Heart left ventricle (tissue), 13 donors: ENCODE data around the gene ARID3B.

Experiments used
- POLR2A ChIP-seq, 2 donors: fragments of 450-650 bp; IDR thresholded peaks; one replicate each; pipeline ENCODE4 v1.6.1; 2017; ENCODE audit warnings: antibody characterized with exemption in 2 of 2, mild to moderate bottlenecking in 2 of 2, moderate library complexity in 2 of 2
- TF ChIP-seq, protein P1 (sequence below), 12 donors: fragments of 200-600 bp; sonication (generic) in 4 of 12; IDR thresholded peaks; one replicate each; pipeline versions ENCODE4 v1.5.0 to v1.8.0; 2018 to 2022; ENCODE audit warnings: antibody characterized with exemption in 12 of 12, mild to moderate bottlenecking in 5 of 12
- donor health status: ischemic (EF 13 %, LVEDD 7.1; RV severe dilation, severe dysfunction).
- donor health status: DM: no; HTN: yes; CAD: no.
- donor health status: DM: no; HTN: no; CAD: no.
- donor health status: ischemic (EF 25% LVEDD 6.9; RV normal size, moderate dysfunction).
- donor health status: ischemic (EF 25% LVEDD 5.7; RV mildly dilated, moderate dysfunction).
- donor health status: ischemic (EF 35%, LVEDD 5.7; RV mildly dilated, moderate dysfunction).
- donor health status: nonischemic (EF 11% LVEDD 7.7; RV severe dilation, severe dysfunction).
- donor health status: DM: yes; HTN: yes; CAD: no.
- donor health status: PGD.
- donor health status: ischemic (EF 29% LVEDD 5.4; RV normal size, mild dysfunction).
- donor health status: nonischemic (EF 23%, LVEDD 6.1; RV moderate dilation, normal function).

DNA sequence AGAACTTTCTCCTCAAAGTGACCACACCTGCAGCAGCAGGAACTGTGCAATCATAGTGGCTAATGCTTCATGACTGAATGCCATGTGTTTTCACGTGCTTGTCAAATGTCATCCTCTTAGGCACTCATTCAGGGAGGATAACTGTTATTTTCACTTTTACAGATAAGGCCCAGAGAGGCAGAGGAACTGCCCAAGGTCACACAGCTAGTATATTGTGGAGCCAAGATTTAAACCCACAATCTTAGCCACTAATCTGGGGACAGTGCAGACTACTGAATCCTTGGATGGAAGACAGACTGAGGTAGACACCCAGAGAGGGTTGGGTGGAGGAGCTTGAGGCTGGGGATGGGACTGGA, 64.8 kb downstream of the ARID3B start:
- no peak for TF ChIP-seq POLR2A (IDR thresholded peaks at IDR 0.05)
- TF ChIP-seq, protein P1, sequence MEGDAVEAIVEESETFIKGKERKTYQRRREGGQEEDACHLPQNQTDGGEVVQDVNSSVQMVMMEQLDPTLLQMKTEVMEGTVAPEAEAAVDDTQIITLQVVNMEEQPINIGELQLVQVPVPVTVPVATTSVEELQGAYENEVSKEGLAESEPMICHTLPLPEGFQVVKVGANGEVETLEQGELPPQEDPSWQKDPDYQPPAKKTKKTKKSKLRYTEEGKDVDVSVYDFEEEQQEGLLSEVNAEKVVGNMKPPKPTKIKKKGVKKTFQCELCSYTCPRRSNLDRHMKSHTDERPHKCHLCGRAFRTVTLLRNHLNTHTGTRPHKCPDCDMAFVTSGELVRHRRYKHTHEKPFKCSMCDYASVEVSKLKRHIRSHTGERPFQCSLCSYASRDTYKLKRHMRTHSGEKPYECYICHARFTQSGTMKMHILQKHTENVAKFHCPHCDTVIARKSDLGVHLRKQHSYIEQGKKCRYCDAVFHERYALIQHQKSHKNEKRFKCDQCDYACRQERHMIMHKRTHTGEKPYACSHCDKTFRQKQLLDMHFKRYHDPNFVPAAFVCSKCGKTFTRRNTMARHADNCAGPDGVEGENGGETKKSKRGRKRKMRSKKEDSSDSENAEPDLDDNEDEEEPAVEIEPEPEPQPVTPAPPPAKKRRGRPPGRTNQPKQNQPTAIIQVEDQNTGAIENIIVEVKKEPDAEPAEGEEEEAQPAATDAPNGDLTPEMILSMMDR (IDR thresholded peaks at IDR 0.05), result no peak
